ENCODE results near the gene CEACAM19. TPM values are rescaled to one million over a fixed set of nuclear protein-coding genes. Genes with fewer than 3 reads are reported as not detected.

The CEACAM19 gene
- total RNA-seq, 6 experiments from 2014 or later: 1.8 to 2.5 (median 2.1) TPM

- Mint-ChIP-seq H3K9me3 (no peaks in the 10 kb centered on the region), H3K27me3 (ENCODE audit: insufficient read depth) (no peaks in the 10 kb centered on the region; the same call in 1 of the 2 replicates), H3K4me3 (no peak overlapping the region), H3K27ac (no peak overlapping the region), H3K4me1 (ENCODE audit: low read depth) (peaks cover 5% of the 10 kb centered on the region), H3K36me3 (ENCODE audit: low read depth) (no peaks in the 10 kb centered on the region)
- DNase-seq: no peak
- TF ChIP-seq CTCF (IDR thresholded peaks at IDR 0.05): no peak
These were observed 58.3 kb downstream of the CEACAM19 start for GRCh38 chr19:44729516-44730033.

GRCh38 chr19:44731081-44731480 is 59.8 kb downstream of the CEACAM19 start:
- no peaks in the 10 kb centered on the region for H3K36me3 Mint-ChIP-seq (ENCODE audit: low read depth)
- no peak overlapping the region for H3K27ac Mint-ChIP-seq
- no peak overlapping the region for H3K4me3 Mint-ChIP-seq
- H3K9me3 Mint-ChIP-seq: no peaks in the 10 kb centered on the region
- DNase-seq: no peak
- peaks cover 5% of the 10 kb centered on the region for H3K27me3 Mint-ChIP-seq (ENCODE audit: insufficient read depth)
- TF ChIP-seq CTCF (IDR thresholded peaks at IDR 0.05): no peak
- H3K4me1 Mint-ChIP-seq (ENCODE audit: low read depth): peaks cover 8% of the 10 kb centered on the region

GRCh38 chr19:44731622-44732021 is 60.3 kb downstream of the CEACAM19 start:
- Mint-ChIP-seq H3K27me3 (ENCODE audit: insufficient read depth) (peaks cover 5% of the 10 kb centered on the region), H3K27ac (no peak overlapping the region), H3K4me3 (no peak overlapping the region), H3K9me3 (no peaks in the 10 kb centered on the region), H3K4me1 (ENCODE audit: low read depth) (peaks cover 8% of the 10 kb centered on the region), H3K36me3 (ENCODE audit: low read depth) (no peaks in the 10 kb centered on the region)
- TF ChIP-seq CTCF (IDR thresholded peaks at IDR 0.05): no peak
- DNase-seq: no peak

- Mint-ChIP-seq H3K4me3 (no peak overlapping the region), H3K4me1 (ENCODE audit: low read depth) (peaks cover 9% of the 10 kb centered on the region), H3K9me3 (no peaks in the 10 kb centered on the region), H3K27ac (no peak overlapping the region), H3K27me3 (ENCODE audit: insufficient read depth) (peaks cover 5% of the 10 kb centered on the region), H3K36me3 (ENCODE audit: low read depth) (no peaks in the 10 kb centered on the region)
- TF ChIP-seq CTCF (IDR thresholded peaks at IDR 0.05): no peak
- no peak for DNase-seq
These were observed 61.1 kb downstream of the CEACAM19 start for GRCh38 chr19:44732235-44733014.

Small RNA genes within 50 kb of the gene (microRNA-seq; reads per million reads assigned to microRNA genes)
- gene MIR4531: not detected

Other genes starting within 250 kb of the CEACAM19 start
- gene ZNF229, start 223.0 kb upstream of the CEACAM19 start, total RNA-seq (2021; fragmentation: NEBNext Ultra II Directional; extraction: Animal tissue kit (Norgen Biotek cat#: 25700)): 1 to 10 TPM; 6.4 to 9.4 (median 7.8) TPM
- 1 to 10 TPM; 4.2 to 6.5 (median 5.8) TPM for gene ZNF180, start 171.0 kb upstream of the CEACAM19 start, total RNA-seq (2021; fragmentation: NEBNext Ultra II Directional; extraction: Animal tissue kit (Norgen Biotek cat#: 25700))
- gene CEACAM20, start 141.8 kb upstream of the CEACAM19 start, total RNA-seq (2021; fragmentation: NEBNext Ultra II Directional; extraction: Animal tissue kit (Norgen Biotek cat#: 25700)): not detected
- gene IGSF23, start 57.9 kb upstream of the CEACAM19 start, total RNA-seq (2021; fragmentation: NEBNext Ultra II Directional; extraction: Animal tissue kit (Norgen Biotek cat#: 25700)): not detected
- gene PVR, start 27.6 kb upstream of the CEACAM19 start, total RNA-seq (2021; fragmentation: NEBNext Ultra II Directional; extraction: Animal tissue kit (Norgen Biotek cat#: 25700)): 10 to 100 TPM; 45.9 to 76.2 (median 54.3) TPM
- gene CEACAM16, start 27.7 kb downstream of the CEACAM19 start, total RNA-seq (2021; fragmentation: NEBNext Ultra II Directional; extraction: Animal tissue kit (Norgen Biotek cat#: 25700)): not detected
- gene BCL3, start 77.2 kb downstream of the CEACAM19 start, total RNA-seq (2021; fragmentation: NEBNext Ultra II Directional; extraction: Animal tissue kit (Norgen Biotek cat#: 25700)): 10 to 100 TPM; 12.9 to 20.1 (median 16.7) TPM
- gene CBLC, start 106.4 kb downstream of the CEACAM19 start, total RNA-seq (2021; fragmentation: NEBNext Ultra II Directional; extraction: Animal tissue kit (Norgen Biotek cat#: 25700)): not detected
- 1 to 10 TPM; 5.5 to 6.2 (median 6.0) TPM for gene BCAM, start 137.6 kb downstream of the CEACAM19 start, total RNA-seq (2021; fragmentation: NEBNext Ultra II Directional; extraction: Animal tissue kit (Norgen Biotek cat#: 25700))
- gene NECTIN2, start 174.8 kb downstream of the CEACAM19 start, total RNA-seq (2021; fragmentation: NEBNext Ultra II Directional; extraction: Animal tissue kit (Norgen Biotek cat#: 25700)): 100 to 1,000 TPM; 126 to 152 (median 148) TPM
- 100 to 1,000 TPM in 1 of 6 experiments, 10 to 100 TPM in 5; 79.8 to 107 (median 92.2) TPM for gene TOMM40, start 219.8 kb downstream of the CEACAM19 start, total RNA-seq (2021; fragmentation: NEBNext Ultra II Directional; extraction: Animal tissue kit (Norgen Biotek cat#: 25700))
- 1 to 10 TPM; 1.9 to 6.5 (median 2.5) TPM for gene APOE, start 234.3 kb downstream of the CEACAM19 start, total RNA-seq (2021; fragmentation: NEBNext Ultra II Directional; extraction: Animal tissue kit (Norgen Biotek cat#: 25700))
- 1 to 10 TPM in 5 of 6 experiments, not detected in 1; 1.4 to 6.8 (median 2.4) TPM for gene APOC1, start 243.1 kb downstream of the CEACAM19 start, total RNA-seq (2021; fragmentation: NEBNext Ultra II Directional; extraction: Animal tissue kit (Norgen Biotek cat#: 25700))